Measurements from ENCODE around the gene SNRPA. TPM values are rescaled to one million over a fixed set of nuclear protein-coding genes. Genes with fewer than 3 reads are reported as not detected.

Gene SNRPA
- total RNA-seq, 3 donors from 2014 or later: 41.6 to 52.8 (median 52.1) TPM

DNA sequence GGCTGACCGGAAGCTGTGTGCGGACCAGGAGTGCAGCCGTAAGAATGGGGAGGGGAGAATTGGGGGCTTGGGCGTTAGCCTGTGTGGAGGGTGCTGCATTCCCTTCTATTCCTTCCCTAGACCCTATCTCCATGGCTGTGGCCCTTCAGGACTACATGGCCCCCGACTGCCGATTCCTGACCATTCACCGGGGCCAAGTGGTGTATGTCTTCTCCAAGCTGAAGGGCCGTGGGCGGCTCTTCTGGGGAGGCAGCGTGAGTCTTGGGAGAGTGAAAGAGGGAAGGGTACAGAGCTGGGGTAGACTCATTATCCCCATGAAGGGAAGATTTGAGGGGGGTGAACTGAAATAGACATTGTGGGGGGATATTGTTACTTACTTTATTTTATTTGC lies 24.6 kb downstream of the SNRPA start:
- Histone ChIP-seq H3K9me3 (no peaks in the 10 kb centered on the region), H3K4me1 (peaks cover 5 to 8% of the 10 kb centered on the region in 2 donors), H3K27me3 (no peaks in the 10 kb centered on the region), H3K27ac (peak overlapping the region; percentile 95 to 97), H3K4me3 (peak overlapping the region in 2 of 3 donors; percentile 61 to 78), H3K36me3 (no peaks in the 10 kb centered on the region)
- TF ChIP-seq, protein P1, sequence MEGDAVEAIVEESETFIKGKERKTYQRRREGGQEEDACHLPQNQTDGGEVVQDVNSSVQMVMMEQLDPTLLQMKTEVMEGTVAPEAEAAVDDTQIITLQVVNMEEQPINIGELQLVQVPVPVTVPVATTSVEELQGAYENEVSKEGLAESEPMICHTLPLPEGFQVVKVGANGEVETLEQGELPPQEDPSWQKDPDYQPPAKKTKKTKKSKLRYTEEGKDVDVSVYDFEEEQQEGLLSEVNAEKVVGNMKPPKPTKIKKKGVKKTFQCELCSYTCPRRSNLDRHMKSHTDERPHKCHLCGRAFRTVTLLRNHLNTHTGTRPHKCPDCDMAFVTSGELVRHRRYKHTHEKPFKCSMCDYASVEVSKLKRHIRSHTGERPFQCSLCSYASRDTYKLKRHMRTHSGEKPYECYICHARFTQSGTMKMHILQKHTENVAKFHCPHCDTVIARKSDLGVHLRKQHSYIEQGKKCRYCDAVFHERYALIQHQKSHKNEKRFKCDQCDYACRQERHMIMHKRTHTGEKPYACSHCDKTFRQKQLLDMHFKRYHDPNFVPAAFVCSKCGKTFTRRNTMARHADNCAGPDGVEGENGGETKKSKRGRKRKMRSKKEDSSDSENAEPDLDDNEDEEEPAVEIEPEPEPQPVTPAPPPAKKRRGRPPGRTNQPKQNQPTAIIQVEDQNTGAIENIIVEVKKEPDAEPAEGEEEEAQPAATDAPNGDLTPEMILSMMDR (IDR thresholded peaks at IDR 0.05): no peak
- TF ChIP-seq POLR2A (IDR thresholded peaks at IDR 0.05): no peak
- no peak for TF ChIP-seq POLR2AphosphoS5 (IDR thresholded peaks at IDR 0.05)
- no peak for DNase-seq (ENCODE audit: low spot score in 2 of 2)
- intact Hi-C loops (cut with DNase I; ENCODE audit: low total_unique reads): no loop called here

DNA sequence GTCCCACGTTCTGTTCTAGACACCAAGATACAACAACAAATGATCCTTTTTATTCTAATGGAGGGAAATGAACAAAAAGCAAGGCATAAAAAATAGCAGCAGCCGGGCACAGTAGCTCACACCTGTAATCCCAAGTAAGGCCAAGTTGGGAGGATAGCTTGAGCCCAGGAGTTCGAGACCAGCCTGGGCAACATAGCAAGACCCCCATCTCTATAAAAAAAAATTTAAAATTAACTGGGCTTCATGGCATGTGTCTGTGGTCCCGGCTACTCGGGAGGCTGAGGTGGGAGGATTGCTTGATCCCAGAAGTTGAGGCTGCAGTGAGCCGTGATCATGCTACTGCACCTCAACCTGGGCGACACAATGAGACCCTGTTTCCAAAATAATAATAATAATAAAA lies 25.4 kb downstream of the SNRPA start:
- H3K4me1 ChIP-seq: peaks cover 5 to 8% of the 10 kb centered on the region in 2 donors
- no peaks in the 10 kb centered on the region for H3K27me3 ChIP-seq
- peak overlapping the region in 2 of 3 donors; percentile 61 to 78 for H3K4me3 ChIP-seq
- no peak for TF ChIP-seq POLR2A (IDR thresholded peaks at IDR 0.05)
- TF ChIP-seq POLR2AphosphoS5 (IDR thresholded peaks at IDR 0.05): no peak
- TF ChIP-seq, protein P1 (IDR thresholded peaks at IDR 0.05): no peak
- H3K36me3 ChIP-seq: no peaks in the 10 kb centered on the region
- no peaks in the 10 kb centered on the region for H3K9me3 ChIP-seq
- intact Hi-C loops (cut with DNase I; ENCODE audit: low total_unique reads): no loop called here
- peak overlapping the region; percentile 95 to 97 for H3K27ac ChIP-seq
- DNase-seq (ENCODE audit: low spot score in 2 of 2): no peak

GRCh38 chr19:40776932-40777644 lies 26.1 kb downstream of the SNRPA start:
- Histone ChIP-seq H3K36me3 (no peaks in the 10 kb centered on the region), H3K27me3 (no peaks in the 10 kb centered on the region), H3K27ac (peak overlapping the region; percentile 95 to 97), H3K4me3 (peak overlapping the region; percentile 76 to 78 (median 77)), H3K4me1 (peaks cover 5 to 8% of the 10 kb centered on the region in 2 donors), H3K9me3 (no peaks in the 10 kb centered on the region)
- no peak for TF ChIP-seq POLR2A (IDR thresholded peaks at IDR 0.05)
- TF ChIP-seq, protein P1 (IDR thresholded peaks at IDR 0.05): no peak
- no peak for TF ChIP-seq POLR2AphosphoS5 (IDR thresholded peaks at IDR 0.05)
- intact Hi-C loops (cut with DNase I; ENCODE audit: low total_unique reads): no loop called here
- DNase-seq (ENCODE audit: low spot score in 2 of 2): peak; percentile 85 to 93

DNA sequence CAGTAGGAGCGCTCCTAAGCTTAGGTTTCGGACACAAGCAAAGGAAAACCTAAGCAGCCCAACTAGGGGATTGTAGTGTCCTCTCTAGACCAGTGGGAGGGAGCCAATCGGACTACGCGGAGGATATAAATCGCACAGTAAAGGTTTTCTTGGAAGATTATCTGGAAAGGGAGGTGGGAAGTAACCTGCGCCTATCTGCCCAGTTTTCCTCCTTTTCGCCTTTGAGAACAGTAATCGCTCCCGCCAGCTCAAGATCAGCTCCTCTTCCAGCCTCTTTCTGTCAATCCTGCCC lies 26.6 kb downstream of the SNRPA start:
- H3K27ac ChIP-seq: peak overlapping the region; percentile 95 to 97
- no peak for DNase-seq (ENCODE audit: low spot score in 2 of 2)
- no peaks in the 10 kb centered on the region for H3K27me3 ChIP-seq
- peaks cover 5 to 8% of the 10 kb centered on the region in 2 donors for H3K4me1 ChIP-seq
- H3K9me3 ChIP-seq: no peaks in the 10 kb centered on the region
- peak overlapping the region; percentile 76 to 78 (median 77) for H3K4me3 ChIP-seq
- TF ChIP-seq POLR2AphosphoS5 (IDR thresholded peaks at IDR 0.05): no peak
- no peak for TF ChIP-seq POLR2A (IDR thresholded peaks at IDR 0.05)
- intact Hi-C loops (cut with DNase I; ENCODE audit: low total_unique reads): no loop called here
- no peaks in the 10 kb centered on the region for H3K36me3 ChIP-seq

DNA sequence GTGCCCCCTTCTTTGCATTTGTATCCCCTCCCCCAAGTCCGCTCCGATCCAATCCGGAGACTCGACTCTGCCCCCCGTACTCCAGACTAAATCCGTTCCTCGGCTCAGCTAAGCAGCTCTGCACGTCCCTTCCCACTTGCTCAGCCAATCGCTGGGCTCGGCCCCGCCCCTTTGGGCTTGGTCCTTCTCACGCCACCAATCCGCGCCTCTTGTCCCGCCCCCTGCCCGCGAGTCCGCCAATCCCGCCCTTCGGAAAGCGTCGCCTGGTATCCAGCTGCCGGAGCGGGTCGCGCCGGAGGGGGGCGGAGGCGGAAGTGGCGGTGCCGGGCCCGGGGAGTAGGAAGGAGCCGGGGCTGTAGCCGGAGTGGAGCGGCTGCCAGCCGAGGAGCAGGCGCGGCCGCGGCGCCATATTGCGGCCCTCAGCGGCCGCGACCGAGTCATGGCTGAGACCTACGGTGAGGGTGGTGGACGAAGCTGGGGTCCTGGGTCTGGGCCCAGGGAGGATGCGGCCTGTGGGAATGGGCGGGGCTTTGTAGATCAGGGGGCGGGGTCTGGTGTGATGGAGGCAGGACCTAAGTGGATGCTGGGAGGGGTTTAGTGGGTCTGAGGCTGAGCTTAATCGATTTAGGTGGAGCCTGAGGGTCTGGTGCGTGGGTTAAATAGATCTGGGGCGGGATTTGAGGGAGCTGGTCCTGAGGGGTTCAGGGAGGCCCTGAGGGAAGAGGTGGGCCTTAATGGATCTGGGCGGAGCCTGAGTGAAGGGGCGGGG lies 27.1 kb downstream of the SNRPA start, which contains the start of gene RAB4B:
RAB4B (plus strand) TSS at position 311 of the 769 bp plus-strand sequence; CDS start at position 440, 129 bp downstream.
- Histone ChIP-seq H3K27ac (peak within 1 kb of the TSS; percentile 95 to 97), H3K4me1 (peaks cover 5 to 8% of the 10 kb centered on the region in 2 donors), H3K4me3 (peak within 1 kb of the TSS; percentile 76 to 78 (median 77)), H3K9me3 (no peaks in the 10 kb centered on the region), H3K36me3 (no peaks in the 10 kb centered on the region), H3K27me3 (no peaks in the 10 kb centered on the region)
- intact Hi-C loops (cut with DNase I; ENCODE audit: low total_unique reads): no loop called here
- DNase-seq (ENCODE audit: low spot score in 2 of 2): peak; percentile 100
- TF ChIP-seq POLR2A (IDR thresholded peaks at IDR 0.05) (peak; percentile 45), POLR2AphosphoS5 (IDR thresholded peaks at IDR 0.05) (peak; percentile 77 to 85 (median 81))
- TF ChIP-seq, protein P1 (IDR thresholded peaks at IDR 0.05): peak; percentile 19 to 43 (median 29)

Measured in breast epithelium (tissue), 4 donors.